Fibroblast of lung (primary cell): ENCODE measurements around the gene C4orf50. TPM values are rescaled to one million over a fixed set of nuclear protein-coding genes. Genes with fewer than 3 reads are reported as not detected.

Source experiments
- DNase-seq, 2 donors: peaks; one replicate each; pipeline versions ENCODE4 v3.0.0 to v3.0.0-alpha.2; 2010; ENCODE audit warnings: low read depth in 2 of 2
- H2AFZ ChIP-seq: 2 replicates; pipeline ENCODE4 v1.5.1; 2012; ENCODE audit warnings: low read length, control low read depth, inconsistent platforms
- H3K27ac ChIP-seq: 2 replicates; pipeline ENCODE4 v1.5.1; 2011; ENCODE audit warnings: low read length, control low read depth; ENCODE audit not compliant: insufficient read depth
- H3K27me3 ChIP-seq: 2 replicates; pipeline ENCODE4 v1.5.1; 2011; ENCODE audit warnings: mild to moderate bottlenecking, low read length; ENCODE audit not compliant: control insufficient read depth, insufficient read depth
- H3K36me3 ChIP-seq: 2 replicates; pipeline ENCODE4 v1.5.1; 2011; ENCODE audit warnings: low read length; ENCODE audit not compliant: control insufficient read depth, insufficient read depth
- H3K4me1 ChIP-seq: 2 replicates; pipeline ENCODE4 v1.5.1; 2011; ENCODE audit warnings: low read length; ENCODE audit not compliant: control insufficient read depth, insufficient read depth; ENCODE audit errors: extremely low read depth
- H3K4me2 ChIP-seq: 2 replicates; pipeline ENCODE4 v1.5.1; 2011; ENCODE audit warnings: low read length, control low read depth; ENCODE audit not compliant: insufficient read depth; ENCODE audit errors: extremely low read depth
- H3K4me3 ChIP-seq, 4 experiments: fragments of 200-600 bp in 1 of 4; sonication (generic) in 1 of 4; replicated peaks in 1 of 4; 2 replicates each; pipeline ENCODE4 v1.5.1; 2011 to 2016; ENCODE audit warnings: low read length in 4 of 4, low read depth in 3 of 4, mild to moderate bottlenecking in 3 of 4, control low read depth in 2 of 4, inconsistent platforms in 1 of 4, mixed read lengths in 1 of 4; ENCODE audit not compliant: insufficient read depth in 1 of 4; ENCODE audit errors: control extremely low read depth in 1 of 4
- H3K79me2 ChIP-seq: 2 replicates; pipeline ENCODE4 v1.5.1; 2012; ENCODE audit warnings: mild to moderate bottlenecking, low read length, inconsistent platforms; ENCODE audit not compliant: control insufficient read depth, insufficient read depth
- H3K9ac ChIP-seq: 2 replicates; pipeline ENCODE4 v1.5.1; 2011; ENCODE audit warnings: mild to moderate bottlenecking, low read length, control low read depth; ENCODE audit not compliant: insufficient read depth
- H3K9me3 ChIP-seq: 2 replicates; pipeline ENCODE4 v1.5.1; 2012; ENCODE audit warnings: low read depth, low read length; ENCODE audit not compliant: control insufficient read depth, insufficient read depth
- H4K20me1 ChIP-seq: 2 replicates; pipeline ENCODE4 v1.5.1; 2011; ENCODE audit warnings: low read length; ENCODE audit not compliant: control insufficient read depth, insufficient read depth; ENCODE audit errors: extremely low read depth
- EZH2 ChIP-seq: IDR thresholded peaks from 2 replicates; pipeline ENCODE4 v1.5.1; 2012; ENCODE audit warnings: low read length, control low read depth, mild to moderate bottlenecking; ENCODE audit errors: missing control alignments
- polyA plus RNA-seq, 2 donors: library from polyadenylated mRNA; depleted of rRNA in 1 of 2; stranded (reverse) in 1 of 2; unstranded in 1 of 2; fragments of >200 nt; gene quantifications; 2 replicates each; pipeline ENCODE4 v1.2.1, GENCODE V29; 2011 to 2012; ENCODE audit warnings: missing spikeins in 1 of 2
- total RNA-seq: library from RNA; depleted of rRNA; stranded (reverse); fragments of >200 nt; gene quantifications from 2 replicates; pipeline ENCODE4 v1.2.1, GENCODE V29; 2014
- TF ChIP-seq, protein P1 (sequence below), 2 donors: IDR thresholded peaks in 1 of 2; conservative IDR thresholded peaks in 1 of 2; 1 replicate in 1 of 2; 2 replicates in 1 of 2; pipeline ENCODE4 v1.5.1; 2011 to 2012; ENCODE audit warnings: low read length in 2 of 2, control low read depth in 1 of 2, inconsistent platforms in 1 of 2, low read depth in 1 of 2, mild to moderate bottlenecking in 1 of 2

C4orf50 gene
- total and polyA plus RNA-seq, 2 donors (not counting 1 experiment from before 2014, with no cell fraction given) = not detected

DNA sequence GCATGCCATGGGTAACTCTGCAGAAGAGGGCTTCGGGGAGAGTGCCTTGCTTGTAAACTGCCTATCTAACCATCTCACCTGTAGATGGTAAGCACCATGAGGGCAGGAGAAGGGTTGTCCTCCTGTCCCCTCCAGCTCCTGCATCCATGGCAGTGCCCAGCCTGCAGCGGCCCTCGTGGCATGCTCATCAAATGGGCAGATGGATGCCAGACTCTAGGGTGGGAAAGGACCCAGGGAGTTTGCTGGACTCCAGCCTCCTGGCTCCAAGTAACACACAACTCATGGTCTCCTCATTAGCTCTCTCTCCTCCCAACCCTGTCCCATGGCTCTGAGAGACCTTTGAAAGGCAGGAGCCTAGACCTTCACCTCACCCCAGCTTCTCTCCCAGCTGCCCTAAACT, 95.7 kb downstream of the C4orf50 start:
- no peak for DNase-seq
- no peak overlapping the region for H3K4me3 ChIP-seq
- H3K4me2 ChIP-seq = no peak overlapping the region
- no peaks in the 10 kb centered on the region for H3K9me3 ChIP-seq
- H4K20me1 ChIP-seq = no peaks in the 10 kb centered on the region
- no peaks in the 10 kb centered on the region for H3K4me1 ChIP-seq
- TF ChIP-seq, protein P1, sequence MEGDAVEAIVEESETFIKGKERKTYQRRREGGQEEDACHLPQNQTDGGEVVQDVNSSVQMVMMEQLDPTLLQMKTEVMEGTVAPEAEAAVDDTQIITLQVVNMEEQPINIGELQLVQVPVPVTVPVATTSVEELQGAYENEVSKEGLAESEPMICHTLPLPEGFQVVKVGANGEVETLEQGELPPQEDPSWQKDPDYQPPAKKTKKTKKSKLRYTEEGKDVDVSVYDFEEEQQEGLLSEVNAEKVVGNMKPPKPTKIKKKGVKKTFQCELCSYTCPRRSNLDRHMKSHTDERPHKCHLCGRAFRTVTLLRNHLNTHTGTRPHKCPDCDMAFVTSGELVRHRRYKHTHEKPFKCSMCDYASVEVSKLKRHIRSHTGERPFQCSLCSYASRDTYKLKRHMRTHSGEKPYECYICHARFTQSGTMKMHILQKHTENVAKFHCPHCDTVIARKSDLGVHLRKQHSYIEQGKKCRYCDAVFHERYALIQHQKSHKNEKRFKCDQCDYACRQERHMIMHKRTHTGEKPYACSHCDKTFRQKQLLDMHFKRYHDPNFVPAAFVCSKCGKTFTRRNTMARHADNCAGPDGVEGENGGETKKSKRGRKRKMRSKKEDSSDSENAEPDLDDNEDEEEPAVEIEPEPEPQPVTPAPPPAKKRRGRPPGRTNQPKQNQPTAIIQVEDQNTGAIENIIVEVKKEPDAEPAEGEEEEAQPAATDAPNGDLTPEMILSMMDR (conservative IDR thresholded peaks at IDR 0.05 in 1 of 2, IDR thresholded peaks at IDR 0.05 in 1 of 2; ENCODE audit: low read depth in 1 of 2, low read length in 2 of 2) = no peak
- no peak for TF ChIP-seq EZH2
- H3K27ac ChIP-seq = no peak overlapping the region
- H3K9ac ChIP-seq = no peak overlapping the region
- H3K79me2 ChIP-seq = no peaks in the 10 kb centered on the region
- H3K36me3 ChIP-seq = no peaks in the 10 kb centered on the region
- no peaks in the 10 kb centered on the region for H3K27me3 ChIP-seq
- H2AFZ ChIP-seq = no peak overlapping the region

DNA sequence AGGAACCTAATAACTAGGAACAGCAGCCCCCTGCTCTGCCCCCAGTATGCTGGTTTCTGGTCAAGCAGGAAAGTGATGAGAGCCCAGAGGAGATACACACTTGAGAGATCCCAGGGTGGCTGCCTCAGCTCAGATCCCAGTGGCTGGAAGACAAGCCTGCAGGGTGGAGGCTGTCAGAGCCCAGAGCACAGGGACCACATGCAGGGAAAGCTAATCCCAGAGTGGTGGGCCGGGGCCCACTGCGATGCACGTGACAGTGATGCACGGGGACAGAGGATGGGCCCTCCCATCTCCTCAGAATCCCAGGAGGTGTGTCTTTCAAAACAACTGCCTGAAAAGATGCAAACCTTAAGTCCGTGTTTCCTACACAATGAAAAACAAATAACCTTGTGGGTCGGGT, 96.2 kb downstream of the C4orf50 start:
- H2AFZ ChIP-seq = no peak overlapping the region
- no peak overlapping the region for H3K4me2 ChIP-seq
- no peak overlapping the region for H3K9ac ChIP-seq
- DNase-seq = no peak
- no peaks in the 10 kb centered on the region for H3K27me3 ChIP-seq
- H3K79me2 ChIP-seq = no peaks in the 10 kb centered on the region
- H3K4me3 ChIP-seq = no peak overlapping the region
- TF ChIP-seq, protein P1 (conservative IDR thresholded peaks at IDR 0.05 in 1 of 2, IDR thresholded peaks at IDR 0.05 in 1 of 2; ENCODE audit: low read depth in 1 of 2, low read length in 2 of 2) = no peak
- H3K9me3 ChIP-seq = no peaks in the 10 kb centered on the region
- no peaks in the 10 kb centered on the region for H3K36me3 ChIP-seq
- no peak overlapping the region for H3K27ac ChIP-seq
- H4K20me1 ChIP-seq = no peaks in the 10 kb centered on the region
- H3K4me1 ChIP-seq = no peaks in the 10 kb centered on the region

DNA sequence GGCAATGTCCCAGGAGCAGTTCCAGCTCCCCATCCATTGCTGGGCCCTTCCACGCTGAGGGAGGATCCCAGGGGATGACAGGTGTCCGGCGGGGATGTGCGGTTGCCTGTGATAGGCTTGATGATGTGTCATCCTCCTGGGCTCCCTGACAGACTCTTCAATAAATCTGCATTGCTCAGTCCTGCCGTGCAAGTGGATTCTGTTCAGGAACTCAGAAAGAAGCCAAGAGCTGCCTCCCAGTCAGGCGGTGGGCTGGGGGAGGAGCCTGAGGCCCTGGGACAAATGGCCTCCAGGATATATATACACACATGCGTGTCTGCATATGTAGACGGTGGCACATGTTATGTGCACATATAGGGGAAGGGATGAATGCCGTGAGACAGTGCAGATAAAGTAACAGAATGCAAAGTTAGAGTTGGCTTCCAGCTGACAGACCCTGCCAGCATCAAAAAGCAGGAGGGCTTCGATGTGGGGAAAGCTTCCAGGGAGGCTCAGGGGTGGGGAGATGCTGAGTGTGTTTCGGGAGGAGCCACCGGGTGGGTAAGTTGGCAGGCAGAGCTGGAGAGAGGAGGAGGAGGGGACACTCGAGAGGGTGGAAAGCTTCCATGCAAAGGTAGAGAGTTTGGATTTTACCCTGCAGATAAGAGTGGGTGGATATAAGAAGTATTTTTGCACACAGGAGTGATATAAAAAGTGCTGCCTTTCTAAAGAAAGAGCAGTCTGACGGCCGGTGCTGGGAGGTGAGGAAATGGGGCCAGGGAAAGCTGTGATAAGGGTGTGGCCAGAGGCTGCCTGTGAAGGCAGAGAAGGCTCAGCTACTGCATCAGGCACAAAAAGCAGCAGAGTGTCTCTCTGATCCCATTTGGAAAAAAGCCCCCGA, 96.9 kb downstream of the C4orf50 start:
- no peak for TF ChIP-seq EZH2
- TF ChIP-seq, protein P1 (conservative IDR thresholded peaks at IDR 0.05 in 1 of 2, IDR thresholded peaks at IDR 0.05 in 1 of 2; ENCODE audit: low read depth in 1 of 2, low read length in 2 of 2) = no peak
- Histone ChIP-seq H2AFZ (no peak overlapping the region), H3K4me1 (no peaks in the 10 kb centered on the region), H3K79me2 (no peaks in the 10 kb centered on the region), H3K9me3 (no peaks in the 10 kb centered on the region), H3K4me3 (no peak overlapping the region), H4K20me1 (no peaks in the 10 kb centered on the region), H3K27me3 (no peaks in the 10 kb centered on the region), H3K27ac (no peak overlapping the region), H3K9ac (no peak overlapping the region), H3K4me2 (no peak overlapping the region), H3K36me3 (no peaks in the 10 kb centered on the region)
- no peak for DNase-seq
